ENCODE measurements around the gene CHRNA5.
"Not testable (repeated sequence)": the region's sequence is repeated elsewhere in the genome, so short reads cannot be mapped to it uniquely, and the experiment has no call there.

Gene CHRNA5

GRCh38 chr15:78565097-78565950, at the start of gene CHRNA5:
TSS of gene CHRNA5 (plus strand) at chr15:78565520. CDS start at chr15:78565720, 200 bp downstream.
- peak; percentile 77 for DNase-seq

- DNase-seq = not testable (repeated sequence)
These were observed 45.3 kb upstream of the CHRNA5 start for GRCh38 chr15:78520035-78520434.

GRCh38 chr15:78524230-78524629, 41.1 kb upstream of the CHRNA5 start:
- DNase-seq = no peak

- DNase-seq = no peak
These were observed 38.0 kb upstream of the CHRNA5 start for GRCh38 chr15:78527325-78527724.

DNA sequence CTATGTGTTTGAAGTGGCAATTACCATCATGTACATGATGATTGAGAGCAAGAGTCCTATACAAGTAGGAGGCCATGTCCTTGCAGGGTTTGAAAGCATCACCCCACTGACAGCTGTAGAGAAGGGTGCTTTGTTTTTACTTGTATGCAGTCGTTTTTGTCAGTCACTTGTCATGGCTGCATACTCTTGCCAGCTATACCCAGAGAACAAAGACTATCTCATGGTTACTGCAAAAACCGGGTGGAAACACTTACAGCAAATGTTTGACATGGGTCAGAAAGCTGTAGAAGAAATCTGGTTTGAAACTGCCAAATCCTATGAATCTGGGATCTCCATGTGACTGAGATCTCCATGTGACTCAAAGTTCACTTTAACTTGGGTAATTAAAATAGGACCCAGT, 32.0 kb upstream of the CHRNA5 start:
- DNase-seq = no peak

DNA sequence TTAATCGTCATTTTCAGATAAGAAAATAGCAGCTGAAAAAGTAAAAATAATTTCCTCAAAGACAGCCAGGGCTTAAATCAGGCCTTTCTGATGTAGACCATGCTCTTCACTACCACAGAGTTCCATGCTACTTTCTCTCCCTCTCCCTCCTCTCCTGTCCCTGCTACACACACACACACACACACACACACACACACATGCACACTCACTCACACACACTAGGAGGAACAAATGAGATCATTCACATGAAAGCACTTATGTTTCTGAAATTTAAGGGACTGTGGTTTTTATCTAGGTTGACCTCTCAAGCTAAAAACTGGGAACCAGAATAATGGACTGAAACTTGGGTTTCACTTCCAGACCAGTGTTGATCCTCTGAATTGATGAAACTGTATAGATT, 29.2 kb upstream of the CHRNA5 start:
- DNase-seq = no peak

GRCh38 chr15:78537266-78537905, 27.9 kb upstream of the CHRNA5 start:
- no peak for DNase-seq

DNA sequence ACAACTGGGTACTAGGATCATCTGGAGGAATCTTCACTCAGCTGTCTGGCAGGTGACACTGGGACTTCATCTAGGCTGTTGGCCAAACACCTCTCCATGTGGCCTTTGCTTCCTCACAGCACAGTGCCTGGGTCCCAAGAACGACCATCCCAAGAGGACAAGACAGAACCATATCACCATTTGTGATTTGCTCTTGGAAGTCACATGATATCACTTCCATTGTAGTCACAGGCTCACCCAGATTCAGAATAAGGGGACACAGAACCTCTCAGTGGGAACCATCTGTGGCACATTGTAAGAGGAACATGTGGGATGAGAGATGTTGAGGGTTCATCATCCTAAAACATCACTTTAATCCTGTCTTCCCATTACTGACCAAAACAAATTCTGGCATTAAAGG, 27.0 kb upstream of the CHRNA5 start:
- DNase-seq = no peak

GRCh38 chr15:78539464-78540140, 25.7 kb upstream of the CHRNA5 start:
- DNase-seq = not testable (repeated sequence)

DNA sequence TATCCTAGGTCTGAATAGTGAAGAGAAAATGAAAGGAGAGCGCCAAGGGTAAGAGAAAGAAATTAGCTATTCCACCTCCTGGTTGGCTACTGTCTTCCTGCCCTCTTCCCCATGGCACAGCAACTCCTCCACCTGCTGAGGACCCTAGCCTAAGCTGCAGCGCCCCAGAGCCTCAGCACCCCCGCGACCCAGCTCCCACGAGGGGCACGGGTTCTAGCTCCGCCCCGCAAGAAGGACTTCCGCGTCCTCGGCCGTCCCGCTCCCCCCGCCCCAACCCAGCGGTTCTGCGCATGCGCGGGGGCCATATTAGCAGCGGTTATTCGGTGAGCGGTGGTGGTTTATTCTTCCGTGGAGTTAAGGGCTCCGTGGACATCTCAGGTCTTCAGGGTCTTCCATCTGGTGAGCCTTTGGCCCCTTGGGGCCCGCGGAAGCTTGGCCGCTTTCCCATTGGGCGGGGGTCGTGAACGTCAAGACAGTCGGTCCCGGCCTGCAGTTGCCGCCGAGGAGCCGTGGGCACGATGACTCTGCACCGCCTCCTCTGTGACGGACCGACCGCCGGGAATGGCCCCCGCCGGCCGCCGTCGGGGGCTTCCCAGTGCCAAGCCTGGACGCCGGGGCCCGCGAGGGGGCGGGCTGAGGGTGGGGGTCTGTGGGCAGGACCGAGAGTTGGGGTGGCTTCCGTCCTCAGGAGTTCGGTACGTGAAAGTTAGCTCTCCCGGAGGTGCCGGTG, 25.0 kb upstream of the CHRNA5 start, which contains the start of gene PSMA4:
Gene PSMA4 (plus strand): TSS at position 304 of the 730 bp plus-strand sequence. CDS start 1,484 bp downstream, outside the sequence.
- peak; percentile 95 for DNase-seq

DNA sequence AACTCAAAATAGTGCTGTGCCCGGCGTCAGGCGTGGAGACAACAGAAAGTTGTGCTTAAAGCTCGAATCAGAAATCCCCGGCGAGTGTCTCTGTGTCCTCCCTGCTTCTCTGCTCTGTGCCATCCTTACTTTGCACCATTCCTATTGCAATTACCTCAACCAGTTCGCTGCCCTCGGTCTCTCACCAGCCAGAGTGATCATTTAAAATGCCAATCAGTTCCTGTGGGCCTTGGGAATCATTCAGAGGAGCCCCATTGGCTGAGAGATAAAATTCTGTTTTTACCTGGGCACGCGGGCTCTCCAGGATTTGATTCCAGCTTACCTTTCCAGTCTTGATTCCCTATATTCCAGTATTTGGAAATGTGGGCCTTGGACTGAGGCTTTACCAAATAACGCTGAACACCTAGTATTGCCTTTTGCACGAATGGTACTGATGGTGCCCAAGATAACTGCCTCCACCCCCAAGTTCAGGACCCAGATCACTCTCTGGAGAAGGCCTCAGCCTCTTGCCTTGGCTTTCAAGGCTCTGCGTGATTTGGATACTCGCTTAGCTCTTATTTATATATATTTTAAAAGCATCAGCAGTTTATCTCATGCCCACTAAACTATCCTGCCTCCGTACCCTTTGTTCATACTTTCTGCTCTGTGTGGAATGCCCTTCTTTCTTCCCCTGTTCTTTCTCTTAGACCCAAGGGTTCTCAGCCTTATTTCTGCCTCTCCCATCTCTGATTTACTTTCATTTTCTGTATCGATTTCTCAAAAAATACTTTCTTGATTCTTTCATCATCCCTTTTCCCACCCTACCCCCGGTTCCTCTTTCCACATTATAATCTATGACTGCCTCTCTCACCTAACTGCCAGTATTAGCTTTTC, 24.2 kb upstream of the CHRNA5 start:
- no peak for DNase-seq

DNA sequence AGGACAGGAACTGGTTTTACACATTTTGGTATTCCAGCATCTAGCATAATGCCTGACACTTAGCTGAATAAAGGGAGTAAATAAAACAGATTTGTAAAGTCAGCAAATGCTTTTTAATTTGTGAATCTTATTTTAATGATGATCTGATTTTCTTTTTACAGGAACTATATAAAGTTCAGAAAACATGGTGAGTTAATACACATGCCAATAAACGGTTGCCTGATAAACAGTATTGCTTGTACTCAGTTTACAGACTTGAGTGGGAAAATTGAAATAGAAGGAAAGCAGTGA, 23.6 kb upstream of the CHRNA5 start:
- DNase-seq = no peak

GRCh38 chr15:78542647-78543046, 22.7 kb upstream of the CHRNA5 start:
- no peak for DNase-seq

DNA sequence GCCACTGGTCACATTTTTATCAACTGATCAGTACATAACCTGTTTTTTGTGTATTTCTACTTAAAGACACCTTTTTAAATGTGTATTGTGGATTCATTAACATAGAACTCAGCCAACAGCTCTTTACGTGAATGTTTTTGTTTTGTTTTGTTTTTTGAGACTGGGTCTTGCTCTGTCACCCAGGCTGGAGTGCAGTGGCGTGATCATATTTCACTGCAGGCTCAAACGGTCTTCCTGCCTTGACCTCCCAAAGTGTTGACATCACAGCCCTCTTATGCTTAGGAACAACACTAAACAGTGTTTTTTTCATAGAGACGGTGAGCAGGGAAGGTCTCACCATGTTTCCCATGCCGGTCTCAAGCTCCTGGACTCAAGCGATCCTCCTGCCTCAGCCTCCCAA, 15.1 kb upstream of the CHRNA5 start:
- DNase-seq = no peak

GRCh38 chr15:78550815-78551214, 14.5 kb upstream of the CHRNA5 start:
- DNase-seq = no peak

- no peak for DNase-seq
These were observed 13.4 kb upstream of the CHRNA5 start for GRCh38 chr15:78551902-78552301.

DNA sequence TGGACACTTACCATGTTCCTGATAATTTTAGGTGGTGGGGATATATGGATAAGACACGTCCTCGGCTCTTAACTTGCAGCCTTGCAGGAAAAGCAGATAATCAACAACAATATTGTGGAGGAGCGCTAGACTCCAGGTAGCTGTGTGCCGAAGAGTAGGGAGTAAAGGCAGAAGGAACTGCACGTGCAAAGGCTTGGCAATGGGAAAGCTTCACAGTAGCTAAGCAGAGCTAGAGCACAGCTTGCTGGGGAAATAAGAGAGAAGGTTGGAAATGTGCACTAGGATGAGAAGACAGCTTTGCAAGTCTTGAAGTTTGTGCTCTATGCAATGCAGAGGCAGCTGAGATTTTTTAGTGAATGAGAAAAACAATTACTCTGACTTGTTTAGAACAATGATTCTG, 12.7 kb upstream of the CHRNA5 start:
- DNase-seq = no peak

- DNase-seq = not testable (repeated sequence)
These were observed 5.1 kb upstream of the CHRNA5 start for GRCh38 chr15:78560201-78560600.

DNA sequence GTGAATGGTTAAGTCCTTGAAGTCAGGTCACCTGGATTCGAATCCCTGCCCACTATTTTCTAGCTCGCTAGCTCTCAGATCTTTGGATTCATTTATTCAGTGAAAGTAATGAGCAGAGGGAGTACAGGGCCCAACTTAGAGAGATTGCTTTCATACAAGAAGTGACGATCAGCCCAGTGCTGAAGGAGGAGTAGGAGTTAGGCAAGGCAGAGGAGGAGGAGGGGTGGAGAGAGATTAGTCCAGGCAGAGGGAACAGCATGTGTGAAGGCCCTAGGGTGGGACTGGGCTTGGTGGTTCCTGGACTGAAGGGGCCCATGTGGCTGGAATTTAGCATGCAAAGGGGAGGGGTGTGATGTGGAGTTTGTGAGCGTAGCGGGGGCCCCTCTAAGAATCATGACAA, 3.8 kb upstream of the CHRNA5 start:
- no peak for DNase-seq

DNA sequence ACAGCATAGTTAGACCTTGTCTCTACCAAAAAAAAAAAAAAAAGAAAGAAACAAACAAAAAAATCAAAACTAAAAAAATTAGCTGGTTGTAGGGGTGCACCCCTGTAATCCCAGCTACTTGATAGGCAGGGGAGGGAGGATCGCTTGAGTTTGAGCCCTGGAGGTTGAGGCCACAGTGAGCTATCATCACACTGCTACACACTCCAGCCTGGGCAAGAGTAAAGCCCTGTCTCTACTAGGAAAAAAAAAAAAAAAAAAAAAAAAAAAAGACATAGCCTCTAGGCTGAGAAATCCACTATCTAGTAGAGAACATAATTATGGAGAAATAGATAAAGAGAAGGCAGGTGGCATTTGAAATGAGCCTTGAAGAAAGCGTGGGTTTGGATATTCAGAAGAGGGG, 2.2 kb upstream of the CHRNA5 start:
- DNase-seq = no peak

GRCh38 chr15:78564743-78565096, 600 bp upstream of the CHRNA5 start:
- no peak for DNase-seq
